ES-I3 (cell line): ENCODE data around the gene ZNF169.
"Not testable (repeated sequence)": the region's sequence is repeated elsewhere in the genome, so short reads cannot be mapped to it uniquely, and the experiment has no call there.

Experiments used
- H3K36me3 ChIP-seq: 2 replicates; pipeline ENCODE4 v1.6.1; 2013; ENCODE audit warnings: mild to moderate bottlenecking, low read length, control low read depth, moderate library complexity; ENCODE audit not compliant: insufficient read depth
- H3K4me1 ChIP-seq: 2 replicates; pipeline ENCODE4 v1.6.1; 2013; ENCODE audit warnings: mild to moderate bottlenecking, control low read depth, low read length; ENCODE audit not compliant: insufficient read depth
- H3K9ac ChIP-seq: 2 replicates; pipeline ENCODE4 v1.6.1; 2013; ENCODE audit warnings: low read depth, mild to moderate bottlenecking, low read length, moderate library complexity
- H3K9me3 ChIP-seq: 2 replicates; pipeline ENCODE4 v1.6.1; 2013; ENCODE audit warnings: mild to moderate bottlenecking, low read length, moderate library complexity; ENCODE audit not compliant: control insufficient read depth, insufficient read depth

Gene ZNF169

DNA sequence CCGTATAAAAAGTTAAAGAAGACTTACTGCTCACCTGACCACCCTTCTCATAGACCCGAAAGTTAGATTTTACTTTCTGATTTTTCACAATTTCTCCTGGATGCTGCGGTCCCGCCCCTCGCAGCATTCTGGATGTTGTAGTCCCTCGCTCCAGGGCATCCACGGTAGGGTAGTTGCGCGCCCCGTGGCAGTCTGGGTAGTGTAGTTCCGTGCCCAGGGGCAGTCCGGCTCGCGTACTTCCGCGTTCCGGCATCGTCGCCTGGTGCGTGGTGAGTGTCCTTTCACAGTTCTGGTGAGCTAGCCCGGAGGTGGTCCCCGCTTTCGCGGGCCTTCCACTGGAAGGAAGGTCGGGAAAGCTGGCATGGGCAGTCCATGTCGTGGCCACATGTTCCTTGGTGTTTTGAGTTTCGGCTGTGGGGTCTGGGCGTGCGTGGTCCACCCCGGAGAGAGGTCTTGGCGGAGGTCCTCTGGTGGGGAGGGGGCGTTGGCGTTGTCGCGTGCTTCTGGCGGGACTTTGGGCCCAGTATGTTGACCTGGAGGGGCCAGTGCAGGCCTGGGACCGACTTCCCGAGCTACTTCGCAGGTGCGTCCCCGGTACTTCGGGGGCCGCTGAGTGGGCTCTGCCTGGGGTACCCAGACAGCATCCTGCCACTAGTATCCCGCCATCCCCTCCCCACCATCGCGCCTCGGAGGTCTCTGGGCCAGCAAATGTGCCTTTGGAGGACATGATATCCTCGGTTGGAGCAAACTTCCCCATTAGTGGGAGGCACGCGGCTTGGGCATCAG is at the start of gene ZNF169:
Gene ZNF169 (plus strand): TSS at position 222 of the 786 bp plus-strand sequence. CDS start 19,515 bp downstream, outside the sequence.
- Histone ChIP-seq H3K36me3 (no peaks in the 10 kb centered on the region), H3K9me3 (no peaks in the 10 kb centered on the region), H3K4me1 (no peaks in the 10 kb centered on the region), H3K9ac (peak within 1 kb of the TSS; percentile 92)

DNA sequence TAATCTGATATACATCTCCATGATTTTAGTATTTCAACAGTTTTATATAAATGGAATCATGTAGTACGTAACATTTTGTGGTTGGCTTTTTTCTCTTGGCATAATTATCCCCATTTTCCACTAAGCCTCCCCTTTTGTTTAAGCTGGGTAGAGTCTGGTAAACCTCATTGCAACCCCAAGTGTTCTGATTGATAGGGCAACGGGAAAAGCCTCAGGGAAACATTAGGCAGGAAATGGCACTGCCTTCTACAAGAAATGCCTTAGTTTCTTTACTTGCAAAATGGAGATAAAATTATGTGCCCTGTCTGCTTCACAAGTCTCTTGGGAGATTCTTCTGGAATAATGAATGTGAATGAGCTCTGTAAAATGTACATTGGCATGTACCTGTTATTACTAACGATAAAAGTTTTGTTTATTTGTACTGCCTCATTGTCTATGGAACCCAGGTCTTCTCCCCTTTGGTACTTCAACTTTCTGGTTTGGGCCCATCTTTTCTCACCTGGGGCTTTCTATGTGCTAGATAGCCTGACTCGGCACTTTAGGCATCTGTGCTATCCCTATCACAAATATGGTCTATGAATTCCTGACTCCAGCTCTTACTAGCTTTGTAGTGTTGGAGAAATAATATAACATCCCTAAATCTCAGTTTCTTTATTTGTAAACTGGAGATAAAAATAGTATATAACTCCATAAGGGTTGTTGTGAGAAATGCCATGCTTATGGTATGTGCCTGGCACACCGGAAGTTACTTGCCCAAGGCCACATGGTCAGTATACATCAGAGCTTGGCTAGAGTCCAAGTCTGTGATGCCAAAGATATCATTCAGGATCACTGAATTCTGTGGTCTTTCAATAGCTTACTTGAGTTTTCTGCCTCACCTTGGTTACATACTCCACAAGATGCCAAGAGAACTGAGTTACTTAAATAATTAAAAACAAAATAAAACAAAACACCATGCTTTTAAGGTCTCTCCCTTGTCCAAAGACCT is 48.2 kb upstream of the ZNF169 start:
- H3K4me1 ChIP-seq: peaks cover 11% of the 10 kb centered on the region
- no peak overlapping the region for H3K9ac ChIP-seq
- H3K9me3 ChIP-seq: no peaks in the 10 kb centered on the region
- H3K36me3 ChIP-seq: no peaks in the 10 kb centered on the region

DNA sequence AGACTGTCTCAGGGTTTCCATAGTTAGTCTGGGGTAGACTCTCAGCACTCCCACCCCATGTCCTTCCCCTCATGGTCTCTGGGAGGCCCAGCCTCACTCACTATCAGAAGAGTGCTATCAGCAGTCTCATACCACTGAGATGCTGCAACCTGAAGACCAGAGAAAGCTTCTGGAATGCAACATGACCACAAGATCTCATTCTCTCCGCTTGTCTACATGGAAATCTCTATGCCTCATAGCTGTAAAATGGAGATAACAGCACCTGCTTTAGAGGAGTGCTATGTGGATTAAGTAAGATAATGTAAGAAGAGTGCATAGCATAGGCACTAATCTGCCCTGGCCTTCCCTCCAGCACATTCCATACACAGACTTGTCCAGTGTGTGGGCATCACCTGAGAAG is 47.0 kb upstream of the ZNF169 start:
- no peaks in the 10 kb centered on the region for H3K36me3 ChIP-seq
- H3K9ac ChIP-seq: no peak overlapping the region
- H3K9me3 ChIP-seq: no peaks in the 10 kb centered on the region
- H3K4me1 ChIP-seq: peaks cover 11% of the 10 kb centered on the region

DNA sequence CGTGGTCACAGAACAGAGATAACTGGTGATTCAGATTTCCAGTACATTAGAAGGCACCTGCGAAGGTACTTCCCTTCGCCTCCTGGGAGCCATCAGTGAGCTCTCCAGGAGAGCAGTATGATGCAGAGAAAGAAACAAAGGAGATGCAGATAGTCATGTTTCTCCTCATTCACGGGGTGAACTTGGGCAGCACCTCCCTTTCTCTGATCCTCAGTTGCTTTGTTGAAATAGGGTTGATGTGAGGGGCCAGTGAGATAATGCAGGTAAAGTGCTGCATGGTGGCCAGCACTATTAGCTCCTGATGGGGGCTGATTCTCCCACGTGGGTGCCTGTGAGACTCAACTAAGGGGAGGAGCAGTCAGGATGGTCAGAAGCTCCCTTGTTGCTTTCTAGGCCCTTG is 46.6 kb upstream of the ZNF169 start:
- Histone ChIP-seq H3K9me3 (no peaks in the 10 kb centered on the region), H3K9ac (no peak overlapping the region), H3K36me3 (no peaks in the 10 kb centered on the region), H3K4me1 (peaks cover 11% of the 10 kb centered on the region)

DNA sequence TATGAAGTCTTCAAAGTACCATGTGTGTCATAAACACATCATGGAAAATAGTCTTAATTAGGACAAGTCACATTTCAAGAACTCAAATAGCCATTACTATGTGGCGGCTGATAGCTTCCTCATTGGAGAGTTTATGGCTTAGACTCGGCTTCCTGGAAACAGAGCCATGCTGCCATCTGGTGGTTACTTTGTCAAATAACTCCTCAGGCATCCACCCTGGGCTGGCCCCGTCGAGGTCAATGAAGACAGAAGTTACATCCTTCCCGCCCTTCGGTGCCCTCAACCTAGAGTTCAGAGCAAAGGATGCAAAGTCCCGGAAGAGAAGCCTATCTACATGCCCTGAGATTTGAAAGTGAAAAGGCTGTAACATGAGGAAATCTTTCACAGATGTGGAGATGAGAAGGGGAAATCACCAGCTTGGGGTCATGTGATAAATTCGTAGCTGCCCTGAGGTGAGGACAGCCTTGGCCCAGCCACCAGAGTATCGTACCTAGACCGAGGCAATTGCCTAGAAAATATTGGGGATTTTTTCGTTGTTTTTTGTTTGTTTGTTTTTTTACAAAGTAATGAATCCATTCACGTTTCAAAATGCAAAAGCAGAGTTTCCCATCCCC is 45.5 kb upstream of the ZNF169 start:
- Histone ChIP-seq H3K9ac (no peak overlapping the region), H3K9me3 (no peaks in the 10 kb centered on the region), H3K36me3 (no peaks in the 10 kb centered on the region), H3K4me1 (peaks cover 11% of the 10 kb centered on the region)

DNA sequence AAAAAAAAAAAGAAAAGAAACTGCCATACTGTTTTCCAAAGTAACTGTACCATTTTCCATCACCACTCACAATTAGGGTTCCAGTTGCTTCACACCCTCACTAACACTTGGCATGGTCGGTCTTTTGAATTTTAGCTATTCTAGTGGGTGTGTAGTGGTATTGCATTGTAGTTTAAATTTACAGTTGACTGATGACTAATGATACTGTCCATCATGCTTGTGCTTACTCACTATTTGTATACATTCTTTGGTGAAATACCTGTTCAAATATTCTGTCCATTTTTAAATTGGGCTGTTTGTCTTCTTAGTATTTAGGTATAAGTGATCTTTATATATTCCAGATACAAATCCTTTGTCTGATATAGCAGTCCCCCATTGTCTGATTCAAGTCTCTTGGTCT is 36.2 kb upstream of the ZNF169 start:
- H3K36me3 ChIP-seq: no peaks in the 10 kb centered on the region
- H3K4me1 ChIP-seq: no peaks in the 10 kb centered on the region
- no peak overlapping the region for H3K9ac ChIP-seq
- H3K9me3 ChIP-seq: no peaks in the 10 kb centered on the region

DNA sequence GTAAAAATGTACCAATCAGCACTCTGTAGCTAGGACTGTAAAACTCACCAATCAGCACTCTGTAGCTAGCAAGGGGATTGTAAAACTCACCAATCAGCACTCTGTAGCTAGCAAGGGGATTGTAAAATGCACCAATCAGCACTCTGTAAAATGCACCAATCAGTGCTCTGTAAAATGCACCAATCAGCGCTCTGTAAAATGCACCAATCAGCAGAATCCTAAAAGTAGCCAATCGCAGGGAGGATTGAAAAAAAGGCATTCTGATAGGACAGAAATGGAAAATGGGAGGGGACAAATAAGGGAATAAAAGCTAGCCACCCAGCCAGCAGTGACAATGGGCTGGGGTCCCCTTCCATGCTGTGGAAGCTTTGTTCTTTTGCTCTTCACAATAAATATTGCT is 33.7 kb upstream of the ZNF169 start:
- not testable (repeated sequence) for H3K36me3 ChIP-seq, H3K9me3 ChIP-seq, H3K4me1 ChIP-seq, H3K9ac ChIP-seq

DNA sequence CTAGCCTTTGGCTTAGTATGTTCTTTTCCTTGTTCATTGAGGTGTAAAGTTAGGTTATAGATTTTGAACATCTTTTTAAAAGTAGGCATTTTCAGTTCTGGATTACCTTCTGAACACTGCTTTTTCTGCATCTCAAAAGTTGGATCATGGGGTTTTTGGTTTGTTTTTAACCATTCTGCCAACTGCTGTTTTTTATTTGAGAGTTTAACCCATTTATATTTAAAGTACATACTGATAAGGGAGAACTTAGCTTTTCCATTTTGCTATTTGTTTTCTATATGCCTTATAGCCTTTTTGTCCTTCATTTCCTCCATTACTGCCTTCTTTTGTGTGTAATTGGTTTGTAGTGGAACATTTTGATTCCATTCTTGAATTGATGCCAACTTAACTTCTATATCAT is 30.5 kb upstream of the ZNF169 start:
- Histone ChIP-seq H3K4me1 (no peaks in the 10 kb centered on the region), H3K36me3 (no peaks in the 10 kb centered on the region), H3K9me3 (no peaks in the 10 kb centered on the region), H3K9ac (no peak overlapping the region)

DNA sequence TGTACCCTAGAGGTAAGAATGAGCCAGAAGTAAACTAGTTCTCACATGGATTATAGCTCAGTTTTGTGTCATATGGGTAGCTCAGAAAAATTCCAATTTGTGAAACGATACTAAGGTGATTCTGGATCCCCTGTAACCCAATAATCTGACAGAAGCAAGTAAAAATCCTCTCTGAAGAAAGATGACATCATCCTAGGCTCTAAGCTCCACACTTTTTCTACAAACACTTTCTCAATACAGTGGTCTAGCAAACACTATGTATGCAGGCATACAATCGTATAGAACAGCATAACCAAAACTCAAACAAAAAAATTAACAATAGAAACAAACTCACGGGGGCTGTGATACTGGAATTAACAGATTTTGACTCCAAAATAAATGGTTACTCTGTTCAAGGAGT is 26.7 kb upstream of the ZNF169 start:
- H3K9ac ChIP-seq: no peak overlapping the region
- no peaks in the 10 kb centered on the region for H3K36me3 ChIP-seq
- no peaks in the 10 kb centered on the region for H3K4me1 ChIP-seq
- no peaks in the 10 kb centered on the region for H3K9me3 ChIP-seq

DNA sequence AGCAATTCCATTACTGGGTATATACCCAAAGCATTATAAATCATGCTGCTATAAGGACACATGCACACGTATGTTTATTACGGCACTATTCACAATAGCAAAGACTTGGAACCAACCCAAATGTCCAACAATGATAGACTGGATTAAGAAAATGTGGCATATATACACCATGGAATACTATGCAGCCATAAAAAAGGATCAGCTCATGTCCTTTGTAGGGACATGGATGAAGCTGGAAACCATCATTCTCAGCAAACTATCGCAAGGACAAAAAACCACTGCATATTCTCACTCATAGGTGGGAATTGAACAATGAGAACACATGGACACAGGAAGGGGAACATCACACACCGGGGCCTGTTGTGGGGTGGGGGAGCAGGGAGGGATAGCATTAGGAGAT is 18.0 kb upstream of the ZNF169 start:
- H3K9ac ChIP-seq, H3K4me1 ChIP-seq, H3K9me3 ChIP-seq, H3K36me3 ChIP-seq: not testable (repeated sequence)

DNA sequence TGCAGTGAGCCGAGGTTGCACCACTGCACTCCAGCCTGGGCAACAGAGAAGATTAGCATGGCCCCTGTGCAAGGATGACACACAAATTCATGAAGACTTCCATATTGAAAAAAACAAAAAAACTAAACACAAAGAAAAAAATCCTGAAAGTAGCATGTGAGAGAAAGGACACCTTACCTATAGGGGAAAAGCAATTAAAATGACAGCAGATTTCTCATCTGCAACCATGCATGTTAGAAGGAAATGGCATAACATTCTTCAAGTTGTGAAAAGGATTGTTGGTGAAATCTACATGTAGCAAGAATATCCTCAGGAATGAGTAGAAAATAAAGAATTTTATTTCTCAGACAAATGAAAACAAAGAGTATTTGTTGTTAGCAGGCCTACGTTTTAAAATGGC is 13.4 kb upstream of the ZNF169 start:
- H3K36me3 ChIP-seq: no peaks in the 10 kb centered on the region
- no peaks in the 10 kb centered on the region for H3K4me1 ChIP-seq
- no peak overlapping the region for H3K9ac ChIP-seq
- H3K9me3 ChIP-seq: no peaks in the 10 kb centered on the region

DNA sequence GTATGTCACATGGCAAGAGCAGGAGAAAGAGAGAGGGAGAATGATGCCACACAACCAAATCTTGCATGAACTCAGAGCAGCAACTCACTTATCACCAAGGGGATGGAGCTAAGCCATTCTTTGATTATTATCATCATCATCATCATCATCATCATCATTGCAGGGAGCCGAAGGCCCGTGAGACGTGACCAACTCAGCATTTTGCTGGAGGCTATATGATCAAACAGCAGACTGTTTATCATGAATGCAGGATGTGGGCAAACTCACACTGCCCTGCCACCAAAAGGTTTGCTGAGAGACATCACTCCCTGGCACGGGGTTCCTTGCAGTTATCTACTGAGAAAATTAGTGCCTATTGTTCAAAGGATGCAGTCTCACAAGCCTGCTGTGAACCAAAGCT is 8.6 kb upstream of the ZNF169 start:
- Histone ChIP-seq H3K9me3 (no peaks in the 10 kb centered on the region), H3K9ac (no peak overlapping the region), H3K4me1 (no peaks in the 10 kb centered on the region), H3K36me3 (no peaks in the 10 kb centered on the region)

DNA sequence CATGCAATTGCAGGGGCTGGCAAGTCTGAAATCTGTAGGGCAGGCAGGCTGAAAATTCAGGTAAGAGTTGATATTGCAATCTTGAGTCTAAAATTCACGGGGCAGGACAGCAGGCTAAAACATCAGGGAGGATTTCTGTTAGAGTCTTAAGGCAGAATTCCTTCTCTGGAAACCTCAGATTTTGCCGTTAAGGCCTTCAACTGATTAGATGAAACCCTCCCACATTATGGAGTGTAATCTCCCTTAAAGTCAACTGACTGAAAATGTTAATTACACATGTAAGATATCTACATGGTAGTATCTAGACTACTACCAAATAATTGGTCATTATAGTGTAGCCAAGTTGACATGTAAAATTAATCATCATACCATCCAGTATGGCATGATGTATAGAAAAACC is 3.1 kb upstream of the ZNF169 start:
- Histone ChIP-seq H3K9ac (no peak overlapping the region), H3K36me3 (no peaks in the 10 kb centered on the region), H3K4me1 (no peaks in the 10 kb centered on the region), H3K9me3 (no peaks in the 10 kb centered on the region)

DNA sequence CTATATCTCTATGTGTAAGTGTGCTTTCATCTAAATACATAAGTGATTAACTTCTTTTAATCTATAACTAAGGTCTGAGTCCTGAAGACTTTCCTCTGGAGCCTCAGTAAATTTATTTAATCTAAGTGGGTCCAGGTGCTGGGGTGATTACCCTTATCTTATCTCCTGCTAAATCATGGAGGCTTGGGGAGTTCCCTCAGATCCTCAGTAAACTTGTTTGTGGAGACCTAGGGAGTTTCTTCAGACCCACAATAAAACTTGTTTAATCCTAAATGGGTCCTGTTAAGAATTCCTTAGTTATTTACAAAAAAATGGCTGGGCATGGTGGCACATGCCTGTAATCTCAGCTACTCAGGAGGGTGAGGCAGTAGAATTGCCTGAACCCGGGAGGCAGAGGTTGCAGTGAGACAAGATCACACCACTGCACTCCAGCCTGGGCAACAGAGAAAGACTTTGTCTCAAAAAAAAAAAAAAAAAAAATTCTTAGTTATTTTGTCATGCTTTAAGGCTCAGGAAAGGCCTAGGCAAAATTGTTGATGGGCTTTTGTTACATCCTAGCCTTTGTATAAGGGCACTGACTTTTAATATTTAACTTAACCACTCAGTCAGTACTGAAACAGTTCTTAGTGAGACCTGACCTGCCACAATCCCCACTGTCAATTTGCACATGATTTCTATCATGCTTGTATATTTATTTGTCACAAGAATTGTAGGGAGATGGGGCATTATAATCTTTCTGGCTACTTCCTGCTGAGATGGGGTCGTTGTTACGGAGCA is 6.7 kb downstream of the ZNF169 start:
- not testable (repeated sequence) for H3K4me1 ChIP-seq, H3K36me3 ChIP-seq, H3K9ac ChIP-seq
- H3K9me3 ChIP-seq: peaks cover 11% of the 10 kb centered on the region
